Brain microvascular endothelial cell (primary cell): ENCODE results near the gene NCAPG.
"Not testable (repeated sequence)": the region's sequence is repeated elsewhere in the genome, so short reads cannot be mapped to it uniquely, and the experiment has no call there.

ENCODE experiments used
- DNase-seq: peaks from one replicate; pipeline ENCODE4 v3.0.0-alpha.2; 2020
- H3K27ac ChIP-seq: fragments of 250-450 bp; sonication (Bioruptor Pico); 2 replicates; pipeline ENCODE4 v1.5.1; 2020; ENCODE audit warnings: mild to moderate bottlenecking, moderate library complexity
- H3K27me3 ChIP-seq: fragments of 250-450 bp; sonication (Bioruptor Pico); replicated peaks from 2 replicates; pipeline ENCODE4 v1.5.1; 2020; ENCODE audit warnings: mild to moderate bottlenecking
- H3K36me3 ChIP-seq: fragments of 250-450 bp; sonication (Bioruptor Pico); replicated peaks from 2 replicates; pipeline ENCODE4 v1.5.1; 2020; ENCODE audit warnings: mild to moderate bottlenecking
- H3K4me3 ChIP-seq: 2 replicates; pipeline ENCODE4 v1.5.1; 2011; ENCODE audit warnings: low read depth, mild to moderate bottlenecking, control low read depth, low read length, moderate library complexity
- in situ Hi-C: cut with HindIII; loops from 2 replicates; pipeline ENCODE4 v1.10.0; 2017; ENCODE audit warnings: low sequenced_read_pairs, low pct_ligation_motif_present
- TF ChIP-seq, protein P1 (sequence below): IDR thresholded peaks from 2 replicates; pipeline ENCODE4 v1.5.1; 2011; ENCODE audit warnings: low read depth, mild to moderate bottlenecking, moderate library complexity, low read length, control low read depth, inconsistent platforms; ENCODE audit errors: missing control alignments

NCAPG gene

DNA sequence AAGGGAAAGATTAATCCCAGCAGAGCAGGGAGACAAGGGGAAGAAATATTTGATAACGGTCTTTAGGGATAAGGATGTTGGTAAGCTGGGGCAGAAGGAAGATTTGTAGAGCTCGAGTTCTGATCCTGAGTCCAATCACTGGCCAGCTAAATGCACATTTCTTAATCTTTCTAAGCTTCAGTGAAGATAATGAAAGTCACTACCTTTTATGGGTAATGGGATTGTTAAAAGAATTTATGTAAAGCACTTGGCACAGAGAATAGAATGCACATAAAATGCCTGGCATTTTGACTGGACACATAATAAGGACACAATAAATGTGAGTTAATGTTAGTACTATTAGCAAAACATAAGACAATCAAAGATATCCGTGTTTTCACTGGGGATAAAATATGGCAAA lies 43.3 kb downstream of the NCAPG start:
- Histone ChIP-seq H3K4me3 (no peak overlapping the region), H3K36me3 (no peaks in the 10 kb centered on the region), H3K27me3 (no peaks in the 10 kb centered on the region), H3K27ac (no peak overlapping the region)
- no peak for DNase-seq
- TF ChIP-seq, protein P1, sequence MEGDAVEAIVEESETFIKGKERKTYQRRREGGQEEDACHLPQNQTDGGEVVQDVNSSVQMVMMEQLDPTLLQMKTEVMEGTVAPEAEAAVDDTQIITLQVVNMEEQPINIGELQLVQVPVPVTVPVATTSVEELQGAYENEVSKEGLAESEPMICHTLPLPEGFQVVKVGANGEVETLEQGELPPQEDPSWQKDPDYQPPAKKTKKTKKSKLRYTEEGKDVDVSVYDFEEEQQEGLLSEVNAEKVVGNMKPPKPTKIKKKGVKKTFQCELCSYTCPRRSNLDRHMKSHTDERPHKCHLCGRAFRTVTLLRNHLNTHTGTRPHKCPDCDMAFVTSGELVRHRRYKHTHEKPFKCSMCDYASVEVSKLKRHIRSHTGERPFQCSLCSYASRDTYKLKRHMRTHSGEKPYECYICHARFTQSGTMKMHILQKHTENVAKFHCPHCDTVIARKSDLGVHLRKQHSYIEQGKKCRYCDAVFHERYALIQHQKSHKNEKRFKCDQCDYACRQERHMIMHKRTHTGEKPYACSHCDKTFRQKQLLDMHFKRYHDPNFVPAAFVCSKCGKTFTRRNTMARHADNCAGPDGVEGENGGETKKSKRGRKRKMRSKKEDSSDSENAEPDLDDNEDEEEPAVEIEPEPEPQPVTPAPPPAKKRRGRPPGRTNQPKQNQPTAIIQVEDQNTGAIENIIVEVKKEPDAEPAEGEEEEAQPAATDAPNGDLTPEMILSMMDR = no peak
- in situ Hi-C loops = no loop called here

DNA sequence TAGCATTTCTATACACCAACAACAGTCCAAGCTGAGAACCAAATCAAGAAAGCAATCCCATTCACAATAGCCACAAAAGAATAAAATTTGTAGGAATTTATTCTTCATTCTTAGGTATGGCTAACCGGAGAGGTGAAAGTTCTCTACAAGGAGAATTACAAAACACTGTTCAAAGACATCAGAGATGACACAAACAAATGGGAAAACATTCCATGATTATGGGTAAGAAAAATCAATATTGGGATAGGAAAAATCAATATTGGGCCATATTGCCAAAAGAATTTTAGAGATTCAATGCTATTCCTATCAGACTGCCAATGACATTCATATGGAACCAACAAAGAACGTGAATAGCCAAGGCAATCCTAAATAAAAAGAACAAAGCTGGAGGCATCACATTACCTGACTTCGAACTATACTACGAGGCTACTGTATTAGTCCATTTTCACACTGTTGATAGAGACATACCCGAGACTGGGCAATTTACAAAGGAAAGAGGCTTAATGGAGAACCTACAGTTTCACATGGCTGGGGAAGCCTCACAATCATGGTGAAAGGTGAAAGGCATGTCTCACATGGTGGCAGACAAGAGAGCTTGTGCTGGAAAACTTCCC lies 49.1 kb downstream of the NCAPG start:
- no peak for DNase-seq
- H3K4me3 ChIP-seq = no peak overlapping the region
- in situ Hi-C loops = no loop called here
- H3K36me3 ChIP-seq = no peaks in the 10 kb centered on the region
- H3K27me3 ChIP-seq = no peaks in the 10 kb centered on the region
- TF ChIP-seq, protein P1 = no peak
- H3K27ac ChIP-seq = no peak overlapping the region

DNA sequence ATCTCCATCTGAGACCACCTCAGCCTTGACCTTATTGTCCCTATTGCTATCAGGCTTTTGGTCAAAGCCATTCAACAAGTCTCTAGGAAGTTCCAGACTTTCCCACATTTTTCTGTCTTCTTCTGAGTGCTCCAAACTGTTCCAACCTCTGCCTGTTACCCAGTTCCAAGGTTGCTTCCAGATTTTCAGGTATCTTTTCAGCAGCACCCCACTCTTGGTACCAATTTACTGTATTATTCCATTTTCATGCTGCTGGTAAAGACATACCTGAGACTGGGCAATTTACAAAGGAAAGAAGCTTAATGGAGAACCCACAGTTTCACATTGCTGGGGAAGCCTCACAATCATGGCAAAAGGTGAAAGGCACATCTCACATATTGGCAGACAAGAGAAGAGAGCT lies 51.1 kb downstream of the NCAPG start:
- H3K36me3 ChIP-seq, in situ Hi-C loops, H3K4me3 ChIP-seq, H3K27me3 ChIP-seq, H3K27ac ChIP-seq, DNase-seq: not testable (repeated sequence)

DNA sequence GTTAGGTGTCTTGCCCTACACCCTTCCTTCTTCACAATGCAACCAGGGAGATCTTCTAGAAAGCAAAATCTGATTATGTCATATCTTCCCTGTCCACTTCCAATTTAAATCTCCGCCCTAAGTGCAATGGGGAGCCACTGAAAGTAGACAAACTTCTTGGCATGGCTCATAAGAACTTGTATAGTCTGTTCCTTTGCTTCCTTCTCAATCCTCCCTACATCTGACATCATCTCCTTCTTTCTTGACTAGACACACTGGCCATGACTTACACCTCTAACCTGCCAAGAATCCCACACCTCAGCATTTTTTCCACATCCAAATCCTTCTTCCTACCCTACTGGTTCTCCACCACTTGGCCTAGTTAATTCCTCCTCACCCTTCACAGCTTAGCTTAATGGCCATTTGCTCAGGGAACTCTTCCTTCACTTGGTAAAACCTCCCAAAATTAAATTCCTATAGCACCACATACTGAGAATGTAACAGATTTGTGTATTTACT lies 55.1 kb downstream of the NCAPG start:
- no peak for DNase-seq
- TF ChIP-seq, protein P1 = no peak
- H3K27ac ChIP-seq = no peak overlapping the region
- H3K27me3 ChIP-seq = no peaks in the 10 kb centered on the region
- in situ Hi-C loops = no loop called here
- no peak overlapping the region for H3K4me3 ChIP-seq
- no peaks in the 10 kb centered on the region for H3K36me3 ChIP-seq

DNA sequence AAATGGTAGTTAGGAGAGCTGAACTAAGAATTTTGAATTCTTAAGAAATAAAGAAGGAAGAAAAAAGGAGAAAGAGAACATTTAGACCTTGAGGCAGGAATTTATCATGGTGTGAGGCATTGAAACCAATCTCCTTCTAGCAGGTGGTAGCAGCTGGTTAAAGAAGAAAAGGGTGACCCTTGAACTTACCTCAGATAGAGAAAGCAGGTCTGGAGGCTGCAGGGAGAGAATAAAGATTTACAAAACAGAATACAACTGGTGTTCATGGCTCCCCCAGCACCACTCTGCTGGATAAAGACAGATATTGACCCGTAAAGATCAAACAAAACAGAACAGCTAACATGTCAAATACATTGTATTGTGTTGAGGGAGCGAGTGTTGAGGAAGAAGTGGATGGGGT lies 56.0 kb downstream of the NCAPG start:
- no peaks in the 10 kb centered on the region for H3K36me3 ChIP-seq
- no peak overlapping the region for H3K27ac ChIP-seq
- TF ChIP-seq, protein P1 = no peak
- in situ Hi-C loops = no loop called here
- no peak for DNase-seq
- no peaks in the 10 kb centered on the region for H3K27me3 ChIP-seq
- H3K4me3 ChIP-seq = no peak overlapping the region

DNA sequence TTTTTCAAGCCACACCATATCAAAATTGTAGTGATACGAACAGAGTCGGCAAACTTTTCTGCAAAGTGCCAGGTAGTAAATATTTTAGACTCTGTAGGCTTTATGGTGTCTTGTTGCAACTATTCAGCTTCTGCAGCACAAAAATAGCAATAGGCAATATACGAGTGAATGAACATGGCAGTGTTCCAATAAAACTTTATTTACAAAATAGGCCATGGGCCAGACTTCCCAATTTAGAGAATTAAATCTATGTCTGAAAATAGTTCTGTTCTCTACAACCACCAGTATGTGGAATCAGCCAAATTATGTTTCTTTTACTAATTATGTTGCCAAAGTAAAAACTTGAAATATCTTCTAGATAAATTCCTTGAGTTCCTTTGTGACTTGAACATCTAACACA lies 56.5 kb downstream of the NCAPG start:
- TF ChIP-seq, protein P1 = no peak
- no peaks in the 10 kb centered on the region for H3K36me3 ChIP-seq
- no peaks in the 10 kb centered on the region for H3K27me3 ChIP-seq
- H3K27ac ChIP-seq = no peak overlapping the region
- in situ Hi-C loops = no loop called here
- H3K4me3 ChIP-seq = no peak overlapping the region
- DNase-seq = no peak
